Mucosa of stomach (tissue), 1 donor: ENCODE measurements around the gene BABAM1.

Experiments
- H3K27me3 ChIP-seq: one replicate; pipeline ENCODE4 v1.7.0; 2013; ENCODE audit warnings: mild to moderate bottlenecking, low read length; ENCODE audit not compliant: control insufficient read depth, insufficient read depth
- H3K36me3 ChIP-seq: one replicate; pipeline ENCODE4 v1.7.0; 2013; ENCODE audit warnings: low read length; ENCODE audit not compliant: control insufficient read depth, insufficient read depth
- H3K4me1 ChIP-seq: one replicate; pipeline ENCODE4 v1.7.0; 2013; ENCODE audit warnings: mild to moderate bottlenecking, low read length; ENCODE audit not compliant: control insufficient read depth, insufficient read depth
- H3K4me3 ChIP-seq: one replicate; pipeline ENCODE4 v1.7.0; 2013; ENCODE audit warnings: low read length
- H3K9ac ChIP-seq: one replicate; pipeline ENCODE4 v1.7.0; 2013; ENCODE audit warnings: mild to moderate bottlenecking, low read length, moderate library complexity
- H3K9me3 ChIP-seq: one replicate; pipeline ENCODE4 v1.7.0; 2013; ENCODE audit warnings: mild to moderate bottlenecking, low read length, moderate library complexity; ENCODE audit not compliant: control insufficient read depth
- donor health status: Pancreatic carcinoma.

Gene BABAM1

GRCh38 chr19:17311455-17312188 lies 44.4 kb downstream of the BABAM1 start:
- H3K4me1 ChIP-seq: peaks cover 46% of the 10 kb centered on the region
- no peaks in the 10 kb centered on the region for H3K27me3 ChIP-seq
- H3K36me3 ChIP-seq: peaks cover 13% of the 10 kb centered on the region
- H3K9ac ChIP-seq: peak overlapping the region; percentile 33
- no peak overlapping the region for H3K4me3 ChIP-seq
- H3K9me3 ChIP-seq: no peaks in the 10 kb centered on the region

- no peaks in the 10 kb centered on the region for H3K27me3 ChIP-seq
- no peaks in the 10 kb centered on the region for H3K9me3 ChIP-seq
- H3K9ac ChIP-seq: peak overlapping the region; percentile 33
- peaks cover 44% of the 10 kb centered on the region for H3K4me1 ChIP-seq
- H3K36me3 ChIP-seq: peaks cover 13% of the 10 kb centered on the region
- H3K4me3 ChIP-seq: no peak overlapping the region
Observed at GRCh38 chr19:17312189-17313113, 45.2 kb downstream of the BABAM1 start.

GRCh38 chr19:17314007-17314593 lies 46.9 kb downstream of the BABAM1 start:
- Histone ChIP-seq H3K27me3 (no peaks in the 10 kb centered on the region), H3K4me3 (no peak overlapping the region), H3K4me1 (peaks cover 58% of the 10 kb centered on the region), H3K36me3 (peaks cover 13% of the 10 kb centered on the region), H3K9me3 (no peaks in the 10 kb centered on the region), H3K9ac (no peak overlapping the region)

GRCh38 chr19:17318966-17319365 lies 51.7 kb downstream of the BABAM1 start:
- no peaks in the 10 kb centered on the region for H3K27me3 ChIP-seq
- no peaks in the 10 kb centered on the region for H3K9me3 ChIP-seq
- peaks cover 8% of the 10 kb centered on the region for H3K36me3 ChIP-seq
- H3K9ac ChIP-seq: no peak overlapping the region
- peaks cover 22% of the 10 kb centered on the region for H3K4me1 ChIP-seq
- H3K4me3 ChIP-seq: no peak overlapping the region

GRCh38 chr19:17319473-17320238 lies 52.4 kb downstream of the BABAM1 start:
- no peaks in the 10 kb centered on the region for H3K27me3 ChIP-seq
- peaks cover under 1% of the 10 kb centered on the region for H3K36me3 ChIP-seq

GRCh38 chr19:17320435-17320834 lies 53.2 kb downstream of the BABAM1 start:
- peaks cover 21% of the 10 kb centered on the region for H3K4me1 ChIP-seq
- no peaks in the 10 kb centered on the region for H3K9me3 ChIP-seq
- H3K9ac ChIP-seq: no peak overlapping the region
- no peak overlapping the region for H3K4me3 ChIP-seq
- H3K27me3 ChIP-seq: no peaks in the 10 kb centered on the region
- H3K36me3 ChIP-seq: no peaks in the 10 kb centered on the region

More at GRCh38 chr19:17319473-17320238, 52.4 kb downstream of the BABAM1 start:
- peaks cover 22% of the 10 kb centered on the region for H3K4me1 ChIP-seq
- no peak overlapping the region for H3K4me3 ChIP-seq
- no peaks in the 10 kb centered on the region for H3K9me3 ChIP-seq
- H3K9ac ChIP-seq: no peak overlapping the region

- H3K4me3 ChIP-seq: no peak overlapping the region
- H3K4me1 ChIP-seq: peaks cover 14% of the 10 kb centered on the region
- no peaks in the 10 kb centered on the region for H3K9me3 ChIP-seq
- no peak overlapping the region for H3K9ac ChIP-seq
- no peaks in the 10 kb centered on the region for H3K27me3 ChIP-seq
- H3K36me3 ChIP-seq: no peaks in the 10 kb centered on the region
Observed at GRCh38 chr19:17321655-17322489, 54.6 kb downstream of the BABAM1 start.

GRCh38 chr19:17322854-17323253 lies 55.6 kb downstream of the BABAM1 start:
- Histone ChIP-seq H3K4me1 (peaks cover 14% of the 10 kb centered on the region), H3K27me3 (no peaks in the 10 kb centered on the region), H3K9me3 (no peaks in the 10 kb centered on the region), H3K36me3 (no peaks in the 10 kb centered on the region), H3K9ac (no peak overlapping the region), H3K4me3 (no peak overlapping the region)

- Histone ChIP-seq H3K36me3 (no peaks in the 10 kb centered on the region), H3K9me3 (no peaks in the 10 kb centered on the region), H3K27me3 (no peaks in the 10 kb centered on the region), H3K9ac (no peak overlapping the region), H3K4me3 (no peak overlapping the region), H3K4me1 (peaks cover 15% of the 10 kb centered on the region)
Observed at GRCh38 chr19:17323300-17323963, 56.2 kb downstream of the BABAM1 start.

GRCh38 chr19:17323964-17324332 lies 56.7 kb downstream of the BABAM1 start:
- Histone ChIP-seq H3K27me3 (peaks cover 2% of the 10 kb centered on the region), H3K4me3 (no peak overlapping the region), H3K4me1 (peaks cover 13% of the 10 kb centered on the region), H3K36me3 (no peaks in the 10 kb centered on the region), H3K9me3 (no peaks in the 10 kb centered on the region), H3K9ac (no peak overlapping the region)
